Duodenal mucosa (tissue), 2 donors: ENCODE data around the gene KIAA0232.
"Not testable (repeated sequence)": the region's sequence is repeated elsewhere in the genome, so short reads cannot be mapped to it uniquely, and the experiment has no call there.

Experiments
- H3K27ac ChIP-seq: one replicate; pipeline ENCODE4 v1.7.0; 2013; ENCODE audit warnings: low read depth, low read length
- H3K27me3 ChIP-seq, 2 donors: one replicate each; pipeline ENCODE4 v1.7.0; 2013; ENCODE audit warnings: low read length in 2 of 2, control low read depth in 1 of 2; ENCODE audit not compliant: insufficient read depth in 2 of 2, control insufficient read depth in 1 of 2
- H3K36me3 ChIP-seq, 2 donors: one replicate each; pipeline ENCODE4 v1.7.0; 2013; ENCODE audit warnings: low read length in 2 of 2, control low read depth in 1 of 2; ENCODE audit not compliant: insufficient read depth in 2 of 2, control insufficient read depth in 1 of 2
- H3K4me1 ChIP-seq, 2 donors: one replicate each; pipeline ENCODE4 v1.7.0; 2013; ENCODE audit warnings: low read length in 2 of 2, control low read depth in 1 of 2; ENCODE audit not compliant: insufficient read depth in 2 of 2, control insufficient read depth in 1 of 2
- H3K4me3 ChIP-seq, 2 donors: one replicate each; pipeline ENCODE4 v1.7.0; 2013; ENCODE audit warnings: low read length in 2 of 2, low read depth in 1 of 2
- H3K9ac ChIP-seq, 2 donors: one replicate each; pipeline ENCODE4 v1.7.0; 2013; ENCODE audit warnings: low read length in 2 of 2, low read depth in 1 of 2
- H3K9me3 ChIP-seq, 2 donors: one replicate each; pipeline ENCODE4 v1.7.0; 2013; ENCODE audit warnings: low read length in 2 of 2, control low read depth in 1 of 2; ENCODE audit not compliant: control insufficient read depth in 1 of 2

KIAA0232 gene

GRCh38 chr4:6824772-6825402, 42.4 kb downstream of the KIAA0232 start:
- H3K9me3 ChIP-seq, result peaks cover 4 to 8% of the 10 kb centered on the region in 2 donors
- H3K36me3 ChIP-seq, result peaks cover 0 to 41% of the 10 kb centered on the region in 2 donors
- H3K27ac ChIP-seq, result no peak overlapping the region
- no peaks in the 10 kb centered on the region for H3K4me1 ChIP-seq
- no peaks in the 10 kb centered on the region for H3K27me3 ChIP-seq
- H3K9ac ChIP-seq, result no peak overlapping the region
- no peak overlapping the region for H3K4me3 ChIP-seq

GRCh38 chr4:6825403-6825802, 42.9 kb downstream of the KIAA0232 start:
- H3K27me3 ChIP-seq, result no peaks in the 10 kb centered on the region
- peaks cover 0 to 5% of the 10 kb centered on the region in 2 donors for H3K9me3 ChIP-seq
- no peak overlapping the region for H3K27ac ChIP-seq
- H3K36me3 ChIP-seq, result peaks cover 0 to 41% of the 10 kb centered on the region in 2 donors
- no peaks in the 10 kb centered on the region for H3K4me1 ChIP-seq
- H3K9ac ChIP-seq, result no peak overlapping the region
- no peak overlapping the region for H3K4me3 ChIP-seq

- peaks cover 0 to 49% of the 10 kb centered on the region in 2 donors for H3K36me3 ChIP-seq
- H3K4me3 ChIP-seq, result no peak overlapping the region
- H3K27ac ChIP-seq, result no peak overlapping the region
- no peaks in the 10 kb centered on the region for H3K4me1 ChIP-seq
- H3K9ac ChIP-seq, result no peak overlapping the region
- no peaks in the 10 kb centered on the region for H3K27me3 ChIP-seq
- H3K9me3 ChIP-seq, result no peaks in the 10 kb centered on the region
Measured at GRCh38 chr4:6826781-6827508, 44.4 kb downstream of the KIAA0232 start.

- Histone ChIP-seq H3K27ac (no peak overlapping the region), H3K9ac (no peak overlapping the region), H3K9me3 (no peaks in the 10 kb centered on the region), H3K27me3 (no peaks in the 10 kb centered on the region), H3K4me1 (no peaks in the 10 kb centered on the region), H3K4me3 (no peak overlapping the region), H3K36me3 (peaks cover 0 to 59% of the 10 kb centered on the region in 2 donors)
Measured at GRCh38 chr4:6829086-6829485, 46.6 kb downstream of the KIAA0232 start.

GRCh38 chr4:6834867-6835266, 52.3 kb downstream of the KIAA0232 start:
- Histone ChIP-seq H3K27ac (no peak overlapping the region), H3K9ac (no peak overlapping the region), H3K27me3 (no peaks in the 10 kb centered on the region), H3K4me1 (peaks cover 6 to 8% of the 10 kb centered on the region in 2 donors), H3K4me3 (no peak overlapping the region), H3K36me3 (peaks cover 4 to 24% of the 10 kb centered on the region in 2 donors), H3K9me3 (no peaks in the 10 kb centered on the region)

GRCh38 chr4:6835616-6836015, 53.1 kb downstream of the KIAA0232 start:
- H3K27me3 ChIP-seq, H3K9ac ChIP-seq: not testable (repeated sequence)

GRCh38 chr4:6837106-6837505, 54.6 kb downstream of the KIAA0232 start:
- not testable (repeated sequence) for H3K4me3 ChIP-seq, H3K27ac ChIP-seq, H3K9me3 ChIP-seq, H3K27me3 ChIP-seq, H3K9ac ChIP-seq
- Histone ChIP-seq H3K36me3 (peaks cover 4 to 16% of the 10 kb centered on the region in 2 donors), H3K4me1 (peaks cover 8 to 14% of the 10 kb centered on the region in 2 donors)

More at GRCh38 chr4:6835616-6836015, 53.1 kb downstream of the KIAA0232 start:
- Histone ChIP-seq H3K36me3 (peaks cover 4 to 24% of the 10 kb centered on the region in 2 donors), H3K4me1 (peaks cover 8 to 14% of the 10 kb centered on the region in 2 donors)
- H3K9me3 ChIP-seq, H3K27ac ChIP-seq, H3K4me3 ChIP-seq: not testable (repeated sequence)

GRCh38 chr4:6839579-6839978, 57.1 kb downstream of the KIAA0232 start:
- H3K27me3 ChIP-seq, result no peaks in the 10 kb centered on the region
- no peak overlapping the region for H3K9ac ChIP-seq
- H3K9me3 ChIP-seq, result no peaks in the 10 kb centered on the region
- no peak overlapping the region for H3K27ac ChIP-seq
- H3K4me1 ChIP-seq, result peaks cover 8 to 14% of the 10 kb centered on the region in 2 donors
- H3K4me3 ChIP-seq, result no peak overlapping the region
- H3K36me3 ChIP-seq, result peaks cover 8 to 12% of the 10 kb centered on the region in 2 donors

GRCh38 chr4:6840062-6840976, 57.8 kb downstream of the KIAA0232 start:
- H3K27ac ChIP-seq, result no peak overlapping the region
- no peak overlapping the region for H3K9ac ChIP-seq
- no peaks in the 10 kb centered on the region for H3K9me3 ChIP-seq
- H3K4me1 ChIP-seq, result peaks cover 8 to 14% of the 10 kb centered on the region in 2 donors
- peaks cover 8 to 13% of the 10 kb centered on the region in 2 donors for H3K36me3 ChIP-seq
- no peak overlapping the region for H3K4me3 ChIP-seq
- H3K27me3 ChIP-seq, result no peaks in the 10 kb centered on the region

GRCh38 chr4:6845027-6845426, 62.5 kb downstream of the KIAA0232 start:
- Histone ChIP-seq H3K4me1 (peaks cover under 1 to 5% of the 10 kb centered on the region in 2 donors), H3K9me3 (no peaks in the 10 kb centered on the region), H3K27ac (no peak overlapping the region), H3K27me3 (no peaks in the 10 kb centered on the region), H3K36me3 (peaks cover 13 to 31% of the 10 kb centered on the region in 2 donors), H3K9ac (no peak overlapping the region), H3K4me3 (no peak overlapping the region)
